ENCODE measurements around the gene ARID3B.

DNA sequence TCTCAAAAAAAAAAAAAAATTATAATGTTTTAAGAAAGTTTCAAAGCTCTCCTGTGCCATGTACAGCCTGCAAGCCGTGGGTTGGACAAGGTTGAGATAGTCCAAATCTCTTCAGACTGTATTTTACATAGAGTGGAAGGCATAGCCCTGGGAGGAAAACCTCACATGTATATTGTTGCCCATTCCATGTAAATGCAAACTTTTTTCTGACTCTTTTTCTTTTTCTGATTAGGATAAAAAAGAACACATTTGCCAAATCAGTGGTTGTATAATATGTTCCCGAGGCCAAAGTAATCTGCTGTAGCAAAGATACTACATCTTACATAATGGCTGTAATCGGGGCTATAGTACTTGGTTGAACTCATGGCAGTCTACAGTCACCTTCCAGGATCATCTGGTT is 44.4 kb upstream of the ARID3B start:
- TF ChIP-seq, protein P1, sequence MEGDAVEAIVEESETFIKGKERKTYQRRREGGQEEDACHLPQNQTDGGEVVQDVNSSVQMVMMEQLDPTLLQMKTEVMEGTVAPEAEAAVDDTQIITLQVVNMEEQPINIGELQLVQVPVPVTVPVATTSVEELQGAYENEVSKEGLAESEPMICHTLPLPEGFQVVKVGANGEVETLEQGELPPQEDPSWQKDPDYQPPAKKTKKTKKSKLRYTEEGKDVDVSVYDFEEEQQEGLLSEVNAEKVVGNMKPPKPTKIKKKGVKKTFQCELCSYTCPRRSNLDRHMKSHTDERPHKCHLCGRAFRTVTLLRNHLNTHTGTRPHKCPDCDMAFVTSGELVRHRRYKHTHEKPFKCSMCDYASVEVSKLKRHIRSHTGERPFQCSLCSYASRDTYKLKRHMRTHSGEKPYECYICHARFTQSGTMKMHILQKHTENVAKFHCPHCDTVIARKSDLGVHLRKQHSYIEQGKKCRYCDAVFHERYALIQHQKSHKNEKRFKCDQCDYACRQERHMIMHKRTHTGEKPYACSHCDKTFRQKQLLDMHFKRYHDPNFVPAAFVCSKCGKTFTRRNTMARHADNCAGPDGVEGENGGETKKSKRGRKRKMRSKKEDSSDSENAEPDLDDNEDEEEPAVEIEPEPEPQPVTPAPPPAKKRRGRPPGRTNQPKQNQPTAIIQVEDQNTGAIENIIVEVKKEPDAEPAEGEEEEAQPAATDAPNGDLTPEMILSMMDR (IDR thresholded peaks at IDR 0.05; ENCODE audit: poor library complexity): no peak
- TF ChIP-seq EZH2 (IDR thresholded peaks at IDR 0.05; ENCODE audit: borderline replicate concordance): no peak
- no peak for TF ChIP-seq EZH2phosphoT487 (IDR thresholded peaks at IDR 0.05; ENCODE audit: low read depth, severe bottlenecking, unreplicated experiment)
